ES-I3 (cell line): ENCODE data around the gene SLC7A14.
A peak's percentile ranks its signal among the peaks of the same experiment; 100 is the strongest.

ENCODE experiments used
- H3K36me3 ChIP-seq: 2 replicates; pipeline ENCODE4 v1.6.1; 2013; ENCODE audit warnings: mild to moderate bottlenecking, low read length, control low read depth, moderate library complexity; ENCODE audit not compliant: insufficient read depth
- H3K4me1 ChIP-seq: 2 replicates; pipeline ENCODE4 v1.6.1; 2013; ENCODE audit warnings: mild to moderate bottlenecking, control low read depth, low read length; ENCODE audit not compliant: insufficient read depth
- H3K9ac ChIP-seq: 2 replicates; pipeline ENCODE4 v1.6.1; 2013; ENCODE audit warnings: low read depth, mild to moderate bottlenecking, low read length, moderate library complexity
- H3K9me3 ChIP-seq: 2 replicates; pipeline ENCODE4 v1.6.1; 2013; ENCODE audit warnings: mild to moderate bottlenecking, low read length, moderate library complexity; ENCODE audit not compliant: control insufficient read depth, insufficient read depth

The SLC7A14 gene

DNA sequence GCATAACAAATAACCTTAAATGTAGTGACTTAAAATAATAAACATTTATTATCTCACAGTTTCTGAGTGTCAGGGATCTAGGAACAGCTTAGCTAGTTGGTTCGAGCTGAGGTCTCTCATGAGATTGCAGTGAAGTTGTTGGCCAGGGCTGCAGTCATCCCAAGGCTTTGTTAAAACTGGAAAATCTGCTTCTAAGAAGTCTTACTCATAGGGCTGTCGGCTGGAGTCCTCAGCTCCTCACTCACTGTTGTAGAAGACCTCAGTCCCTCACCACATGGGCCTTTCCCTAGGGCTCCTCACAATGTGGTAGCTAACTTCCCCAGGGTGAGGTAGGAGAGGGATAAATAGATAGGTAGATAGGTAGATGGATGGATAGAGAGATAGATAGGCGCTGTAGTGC lies 20.8 kb upstream of the SLC7A14 start:
- Histone ChIP-seq H3K4me1 (no peaks in the 10 kb centered on the region), H3K9ac (no peak overlapping the region), H3K36me3 (no peaks in the 10 kb centered on the region), H3K9me3 (no peaks in the 10 kb centered on the region)

DNA sequence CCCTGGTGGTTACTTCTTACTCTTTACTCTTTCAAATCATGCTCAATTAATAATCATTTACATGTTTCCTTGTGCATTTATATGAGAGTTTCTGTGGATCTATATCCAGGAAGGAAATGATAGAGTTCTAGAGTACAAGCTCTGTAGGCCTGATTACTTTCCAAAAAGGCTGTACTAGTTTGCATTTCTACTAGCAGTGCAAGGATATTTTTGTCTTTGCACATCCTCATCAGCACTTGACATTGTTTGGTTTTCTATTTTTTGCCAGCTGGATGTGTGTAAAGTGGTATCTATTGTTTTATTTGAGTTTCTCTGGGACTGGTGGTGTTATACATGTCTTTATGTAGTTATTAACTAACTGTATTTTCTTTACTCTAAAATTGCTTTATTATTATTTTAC lies 19.6 kb upstream of the SLC7A14 start:
- no peaks in the 10 kb centered on the region for H3K36me3 ChIP-seq
- H3K9me3 ChIP-seq = no peaks in the 10 kb centered on the region
- no peak overlapping the region for H3K9ac ChIP-seq
- no peaks in the 10 kb centered on the region for H3K4me1 ChIP-seq

DNA sequence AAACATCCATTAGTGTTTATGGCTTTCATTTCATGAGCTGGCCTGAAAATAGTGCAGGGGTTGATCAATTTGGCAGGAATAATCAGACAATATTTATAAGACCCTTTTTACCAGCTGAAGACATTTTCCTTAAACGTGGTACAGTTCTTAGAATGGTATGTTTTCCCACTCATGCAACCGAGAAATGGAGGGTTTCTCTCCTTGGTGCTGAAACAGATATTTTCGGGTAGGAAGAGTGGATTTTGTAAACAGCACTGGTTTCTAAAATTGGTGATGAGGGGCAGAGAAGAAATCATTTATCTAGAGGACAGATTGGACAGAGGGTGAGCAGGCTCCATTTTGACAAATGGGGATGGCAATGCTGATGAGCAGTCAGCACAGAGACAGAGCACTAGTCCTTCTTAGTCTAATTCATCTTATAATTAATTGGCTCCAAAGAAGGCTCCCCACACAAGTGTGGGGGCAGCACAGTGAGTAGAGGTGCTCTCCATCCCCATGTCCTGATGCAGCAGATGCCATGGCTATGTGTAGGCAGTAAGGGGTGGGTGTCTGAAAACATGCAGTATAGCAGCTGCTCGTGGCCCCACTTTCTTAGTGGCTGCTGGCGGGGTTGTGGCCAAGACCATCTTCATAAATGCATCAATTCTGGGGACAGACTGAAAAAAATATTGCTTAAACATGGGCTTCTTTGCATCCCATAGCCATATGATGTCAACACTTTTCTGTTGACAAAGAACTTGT lies 18.1 kb upstream of the SLC7A14 start:
- Histone ChIP-seq H3K9ac (no peak overlapping the region), H3K36me3 (no peaks in the 10 kb centered on the region), H3K4me1 (no peaks in the 10 kb centered on the region), H3K9me3 (no peaks in the 10 kb centered on the region)

DNA sequence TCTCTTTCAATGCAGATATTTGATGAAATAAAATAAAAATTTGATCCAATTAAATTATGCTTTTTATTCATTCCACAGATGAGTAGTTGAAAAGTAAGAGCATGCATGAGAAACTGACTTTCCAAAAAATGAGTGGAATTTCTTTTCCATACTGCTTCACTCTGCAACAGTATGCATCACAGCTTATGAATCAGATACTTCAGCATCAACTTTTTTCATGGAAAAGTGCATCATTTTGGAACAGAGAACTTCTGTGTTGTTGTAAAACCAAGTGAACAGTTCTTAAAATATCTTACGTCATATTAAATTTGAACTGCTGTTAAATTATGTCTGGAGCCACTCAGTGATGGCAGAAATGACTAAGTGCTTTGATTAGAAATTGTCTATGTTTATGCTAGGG lies 16.7 kb upstream of the SLC7A14 start:
- H3K36me3 ChIP-seq = no peaks in the 10 kb centered on the region
- no peak overlapping the region for H3K9ac ChIP-seq
- no peaks in the 10 kb centered on the region for H3K9me3 ChIP-seq
- no peaks in the 10 kb centered on the region for H3K4me1 ChIP-seq

DNA sequence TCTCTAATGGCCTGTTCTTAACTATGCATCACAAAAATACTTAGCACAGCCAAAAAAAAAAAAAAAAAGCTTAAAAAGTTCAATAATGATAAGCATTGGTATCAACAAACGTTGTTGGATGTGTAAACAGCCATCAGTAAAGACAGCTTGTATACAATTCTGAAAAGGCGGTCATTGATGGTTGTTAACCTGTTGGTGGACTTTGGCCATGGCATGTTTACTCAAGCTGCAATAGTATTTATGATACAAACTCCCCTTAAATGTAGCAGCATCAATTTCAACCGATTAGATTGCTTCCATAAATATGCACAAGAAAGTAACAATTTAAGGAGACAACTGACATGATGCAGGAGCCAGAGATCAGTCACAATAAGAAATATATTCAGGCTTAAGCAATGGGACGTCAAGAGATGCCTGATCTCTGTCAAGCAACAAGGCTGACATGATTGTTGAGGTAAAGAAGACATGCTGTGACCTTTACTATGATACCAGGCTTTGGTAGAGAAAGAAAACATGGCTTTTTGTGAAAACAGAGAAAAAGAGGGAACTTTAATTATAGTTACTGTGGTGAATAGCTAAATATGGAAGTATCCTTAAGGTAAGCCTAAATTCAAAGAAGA lies 14.2 kb upstream of the SLC7A14 start:
- Histone ChIP-seq H3K9ac (no peak overlapping the region), H3K4me1 (no peaks in the 10 kb centered on the region), H3K9me3 (no peaks in the 10 kb centered on the region), H3K36me3 (no peaks in the 10 kb centered on the region)

DNA sequence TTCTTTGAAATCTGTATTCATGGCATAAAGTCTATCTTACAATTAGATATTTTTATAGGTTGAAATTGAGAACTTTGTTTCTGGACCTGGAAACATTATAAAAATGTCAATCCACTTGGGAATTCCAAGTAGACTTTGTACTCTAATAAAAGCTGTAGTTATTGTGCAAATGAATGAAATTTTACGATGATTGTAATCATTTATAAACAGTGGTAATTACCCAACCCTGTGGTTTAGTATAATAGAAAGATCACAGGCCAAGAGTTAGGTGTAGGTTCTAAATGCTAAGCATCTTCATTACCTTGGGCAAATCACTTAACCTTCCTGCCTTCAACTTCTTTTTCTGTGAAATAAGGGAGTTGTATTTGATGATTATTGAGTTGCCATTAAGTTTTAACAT lies 13.2 kb upstream of the SLC7A14 start:
- Histone ChIP-seq H3K9ac (no peak overlapping the region), H3K4me1 (no peaks in the 10 kb centered on the region), H3K9me3 (no peaks in the 10 kb centered on the region), H3K36me3 (no peaks in the 10 kb centered on the region)

DNA sequence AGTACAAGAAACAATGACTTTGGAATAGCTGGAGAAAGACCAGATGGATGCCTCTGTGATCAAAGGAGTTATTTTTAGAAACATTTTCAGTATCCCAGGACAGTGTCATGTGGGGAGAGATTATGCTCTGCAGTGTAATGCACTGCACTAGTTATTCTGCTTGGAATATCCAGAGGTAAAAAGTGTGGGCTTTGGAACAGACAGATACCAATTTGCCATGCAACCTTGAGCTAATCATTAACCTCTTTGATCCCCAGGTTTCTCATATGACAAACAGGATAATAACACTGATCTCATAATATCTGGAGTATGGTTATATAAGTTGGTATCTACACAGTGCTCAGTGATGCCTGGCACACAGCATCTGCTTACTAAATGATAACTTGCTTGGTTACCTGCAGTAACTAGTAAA lies 12.2 kb upstream of the SLC7A14 start:
- no peaks in the 10 kb centered on the region for H3K9me3 ChIP-seq
- no peaks in the 10 kb centered on the region for H3K36me3 ChIP-seq
- H3K4me1 ChIP-seq = no peaks in the 10 kb centered on the region
- no peak overlapping the region for H3K9ac ChIP-seq

DNA sequence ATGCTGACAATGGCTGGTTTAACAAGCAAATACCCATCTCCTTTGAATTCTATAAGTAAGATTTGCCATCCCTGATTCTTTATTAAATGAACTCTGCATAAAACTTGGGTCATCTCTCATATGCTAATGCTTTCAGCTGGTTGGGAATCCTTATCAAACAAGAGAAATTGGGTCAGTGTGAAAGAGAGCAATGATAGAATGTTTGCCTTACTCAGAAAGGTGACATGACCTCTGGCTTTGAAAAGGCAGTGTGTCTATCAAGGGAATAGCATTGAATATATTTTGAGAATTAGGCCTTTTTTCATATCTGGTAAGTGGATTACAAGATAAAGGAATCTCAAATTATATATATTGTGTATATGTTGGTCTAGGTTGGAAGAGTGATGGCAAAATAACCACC lies 8.7 kb upstream of the SLC7A14 start:
- Histone ChIP-seq H3K4me1 (no peaks in the 10 kb centered on the region), H3K9ac (no peak overlapping the region), H3K9me3 (no peaks in the 10 kb centered on the region), H3K36me3 (no peaks in the 10 kb centered on the region)

DNA sequence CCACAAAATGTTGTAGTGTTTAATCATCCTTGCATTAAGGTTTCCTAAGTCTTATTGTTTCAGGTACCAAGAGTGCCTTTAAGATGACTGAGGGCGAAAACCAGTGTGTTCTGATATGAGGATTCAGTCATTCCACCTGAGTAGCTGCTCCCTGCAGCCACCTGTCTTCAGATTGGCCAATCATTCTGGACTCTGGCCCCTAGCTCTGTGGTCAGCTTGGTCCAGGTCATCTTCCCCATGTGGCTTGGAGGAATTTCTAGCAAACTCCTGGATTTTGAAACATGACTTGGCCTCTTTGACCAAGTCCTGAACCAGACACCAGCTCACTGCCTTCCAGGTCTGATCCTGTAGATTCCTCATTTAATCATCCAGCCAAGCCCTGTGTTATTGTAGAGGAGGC lies 7.8 kb upstream of the SLC7A14 start:
- no peaks in the 10 kb centered on the region for H3K36me3 ChIP-seq
- H3K9me3 ChIP-seq = no peaks in the 10 kb centered on the region
- H3K4me1 ChIP-seq = no peaks in the 10 kb centered on the region
- H3K9ac ChIP-seq = no peak overlapping the region

DNA sequence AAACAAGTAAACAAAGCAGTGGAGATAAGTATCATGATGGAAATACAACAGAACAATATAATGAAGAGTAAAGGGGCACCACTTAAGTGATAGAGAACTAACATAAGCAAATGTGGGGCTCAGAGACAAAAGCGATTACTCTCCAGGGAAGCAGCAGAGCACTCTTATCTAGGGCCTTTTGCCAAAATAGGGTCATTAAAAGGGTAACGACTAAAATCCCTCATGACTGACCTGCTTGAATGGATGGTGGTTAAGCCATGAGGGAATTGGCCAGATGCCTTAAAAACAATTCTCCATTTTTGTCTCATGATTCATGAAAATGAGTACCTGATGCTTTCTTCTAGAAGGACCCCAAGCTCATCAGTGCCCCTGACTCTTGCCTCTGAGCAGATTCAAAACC lies 3.2 kb upstream of the SLC7A14 start:
- Histone ChIP-seq H3K9me3 (no peaks in the 10 kb centered on the region), H3K4me1 (no peaks in the 10 kb centered on the region), H3K36me3 (no peaks in the 10 kb centered on the region), H3K9ac (no peak overlapping the region)

DNA sequence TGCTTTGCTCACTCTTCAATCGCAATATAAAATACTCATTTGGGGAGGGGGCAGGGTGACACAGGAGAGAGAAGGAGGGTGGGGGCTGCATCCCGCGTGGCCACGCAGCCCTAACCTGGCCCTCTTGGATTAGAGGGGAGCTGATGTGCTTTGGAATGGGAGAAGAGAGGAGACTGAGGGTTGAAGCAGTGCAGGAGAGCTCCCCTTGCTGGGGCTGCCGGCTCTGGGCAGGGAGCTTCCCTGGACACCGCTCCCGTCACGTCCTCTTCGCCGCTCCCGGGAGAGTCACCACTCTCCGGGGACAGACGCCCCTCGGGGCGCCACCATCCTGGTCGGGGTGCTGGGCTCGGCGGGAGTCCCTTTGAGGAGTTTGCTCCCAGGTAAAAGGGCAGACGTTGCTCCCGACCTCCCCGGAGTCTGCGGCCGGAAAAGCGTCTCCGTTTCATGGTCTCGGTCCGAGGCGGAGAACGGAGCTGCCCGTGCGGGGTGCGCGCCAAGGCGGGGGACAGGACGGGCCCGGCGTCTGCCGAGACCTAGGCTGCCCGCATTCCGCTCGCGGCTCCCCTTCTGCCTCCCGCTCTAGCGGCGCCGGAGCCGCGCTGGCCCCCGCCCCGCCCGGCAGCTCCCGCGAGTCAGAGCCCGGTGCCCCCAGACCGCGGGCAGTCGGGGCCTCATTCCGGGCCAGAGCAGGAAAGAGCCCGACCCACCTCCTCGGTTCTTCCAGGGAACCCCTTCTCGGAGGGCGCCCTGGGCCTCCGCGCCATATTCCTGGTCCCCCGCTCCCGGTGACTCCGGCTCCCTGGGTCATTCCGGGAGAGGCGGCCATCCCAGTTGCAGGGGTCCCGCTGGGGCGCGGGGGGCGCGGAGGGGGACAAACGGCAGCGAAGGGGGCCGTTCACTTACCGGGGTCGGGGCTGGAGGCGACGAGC lies 603 bp downstream of the SLC7A14 start:
- no peaks in the 10 kb centered on the region for H3K4me1 ChIP-seq
- peak overlapping the region; percentile 56; the same call in 1 of the 2 replicates for H3K9ac ChIP-seq
- H3K9me3 ChIP-seq = no peaks in the 10 kb centered on the region
- H3K36me3 ChIP-seq = no peaks in the 10 kb centered on the region

DNA sequence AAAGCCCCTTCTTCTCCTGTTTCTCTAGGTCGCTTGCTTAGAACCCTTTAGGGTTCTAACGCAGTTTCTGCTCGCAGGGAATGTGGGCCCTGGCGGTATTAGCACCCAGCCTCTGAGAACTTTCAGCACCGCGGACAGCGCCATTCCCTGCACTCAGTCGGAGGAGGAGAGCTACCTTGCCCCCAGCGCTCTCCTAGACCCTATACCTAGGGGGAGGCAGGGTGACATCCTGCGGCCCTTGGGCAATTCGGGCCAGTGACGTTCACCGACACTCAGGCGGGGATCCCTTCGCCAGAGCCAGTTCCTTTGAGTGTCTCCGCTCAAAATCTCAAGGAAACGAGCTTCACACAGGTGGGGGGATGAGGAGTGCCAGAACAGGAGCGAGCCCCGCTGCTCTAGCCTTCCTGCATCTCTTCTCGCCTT lies 1.3 kb downstream of the SLC7A14 start:
- peak overlapping the region; percentile 56; the same call in 1 of the 2 replicates for H3K9ac ChIP-seq
- H3K9me3 ChIP-seq = no peaks in the 10 kb centered on the region
- H3K36me3 ChIP-seq = no peaks in the 10 kb centered on the region
- no peaks in the 10 kb centered on the region for H3K4me1 ChIP-seq

DNA sequence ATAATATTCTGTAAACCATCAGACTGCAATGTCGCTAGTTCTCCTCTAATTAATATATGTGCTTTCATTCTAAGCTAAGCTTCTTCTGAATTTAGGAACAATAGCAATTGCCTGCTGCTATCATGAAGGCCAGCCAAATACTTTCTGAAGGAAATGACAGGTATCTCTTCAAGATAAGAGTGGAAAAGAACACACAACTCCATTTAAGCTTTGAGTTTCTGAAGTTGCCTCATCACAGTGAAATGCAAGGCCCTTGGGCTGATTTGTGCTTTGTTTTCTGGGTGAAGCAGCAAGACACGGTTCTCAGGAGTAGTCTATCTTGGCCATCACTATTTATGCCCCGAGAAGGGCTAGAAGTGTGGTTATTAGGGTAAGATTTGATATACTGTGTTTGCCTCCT lies 6.2 kb downstream of the SLC7A14 start:
- Histone ChIP-seq H3K36me3 (no peaks in the 10 kb centered on the region), H3K9me3 (no peaks in the 10 kb centered on the region), H3K9ac (no peak overlapping the region), H3K4me1 (peaks cover 4% of the 10 kb centered on the region; the same call in 1 of the 2 replicates)

DNA sequence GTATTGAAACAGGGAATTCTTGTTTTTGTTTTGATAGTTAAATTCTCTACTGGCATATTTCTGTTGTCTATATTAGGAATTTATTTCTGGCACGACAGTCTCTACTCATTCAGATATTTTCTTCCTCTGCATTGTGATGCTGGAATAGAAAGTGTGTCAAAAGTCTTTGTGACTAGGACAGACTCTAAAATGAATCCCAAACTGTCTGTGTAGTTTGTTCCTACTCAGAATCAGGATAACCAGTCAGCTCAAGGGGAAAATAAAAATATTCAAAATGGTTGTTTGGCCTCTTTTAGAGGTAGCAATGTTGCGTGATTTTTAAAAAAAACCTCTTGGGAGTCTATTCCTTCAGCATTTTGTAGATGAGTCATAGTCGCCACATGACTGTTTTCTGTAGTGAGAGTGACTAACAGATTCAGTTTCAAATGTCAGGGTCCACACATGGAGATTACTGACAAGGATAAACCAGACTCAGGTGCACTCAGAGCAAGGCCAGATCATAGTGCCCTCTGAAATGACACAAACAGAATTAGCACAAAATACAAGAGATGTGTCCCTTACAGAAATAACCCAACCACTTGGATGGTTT lies 13.1 kb downstream of the SLC7A14 start:
- Histone ChIP-seq H3K36me3 (no peaks in the 10 kb centered on the region), H3K9me3 (no peaks in the 10 kb centered on the region), H3K4me1 (peaks cover 10% of the 10 kb centered on the region), H3K9ac (no peak overlapping the region)
